ENCODE results near the gene ADD1. TPM values are rescaled to one million over a fixed set of nuclear protein-coding genes. Genes with fewer than 3 reads are reported as not detected.

The ADD1 gene
- total RNA-seq, 4 donors from 2014 or later = 144 to 273 (median 203) TPM

DNA sequence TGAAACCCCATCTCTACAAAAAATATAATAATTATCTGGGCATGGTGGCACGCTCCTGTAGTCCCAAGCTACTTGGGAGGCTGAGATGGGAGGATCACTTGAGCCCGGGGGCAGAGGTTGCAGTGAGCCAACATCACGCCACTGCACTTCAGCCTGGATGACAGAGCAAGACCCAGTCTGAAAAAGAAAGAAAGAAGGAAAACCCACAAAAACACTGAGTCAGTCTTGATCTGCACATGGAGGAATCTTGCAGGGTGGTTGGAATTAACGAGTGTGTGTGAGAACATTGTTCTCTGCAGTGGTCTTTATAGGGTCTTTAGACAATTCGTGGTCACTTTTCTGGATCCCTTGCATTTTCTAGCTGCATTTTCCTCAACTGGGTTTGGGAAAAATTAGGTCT, 23.2 kb downstream of the ADD1 start:
- TF ChIP-seq, protein P1, sequence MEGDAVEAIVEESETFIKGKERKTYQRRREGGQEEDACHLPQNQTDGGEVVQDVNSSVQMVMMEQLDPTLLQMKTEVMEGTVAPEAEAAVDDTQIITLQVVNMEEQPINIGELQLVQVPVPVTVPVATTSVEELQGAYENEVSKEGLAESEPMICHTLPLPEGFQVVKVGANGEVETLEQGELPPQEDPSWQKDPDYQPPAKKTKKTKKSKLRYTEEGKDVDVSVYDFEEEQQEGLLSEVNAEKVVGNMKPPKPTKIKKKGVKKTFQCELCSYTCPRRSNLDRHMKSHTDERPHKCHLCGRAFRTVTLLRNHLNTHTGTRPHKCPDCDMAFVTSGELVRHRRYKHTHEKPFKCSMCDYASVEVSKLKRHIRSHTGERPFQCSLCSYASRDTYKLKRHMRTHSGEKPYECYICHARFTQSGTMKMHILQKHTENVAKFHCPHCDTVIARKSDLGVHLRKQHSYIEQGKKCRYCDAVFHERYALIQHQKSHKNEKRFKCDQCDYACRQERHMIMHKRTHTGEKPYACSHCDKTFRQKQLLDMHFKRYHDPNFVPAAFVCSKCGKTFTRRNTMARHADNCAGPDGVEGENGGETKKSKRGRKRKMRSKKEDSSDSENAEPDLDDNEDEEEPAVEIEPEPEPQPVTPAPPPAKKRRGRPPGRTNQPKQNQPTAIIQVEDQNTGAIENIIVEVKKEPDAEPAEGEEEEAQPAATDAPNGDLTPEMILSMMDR (IDR thresholded peaks at IDR 0.05; ENCODE audit: low read depth) = no peak

DNA sequence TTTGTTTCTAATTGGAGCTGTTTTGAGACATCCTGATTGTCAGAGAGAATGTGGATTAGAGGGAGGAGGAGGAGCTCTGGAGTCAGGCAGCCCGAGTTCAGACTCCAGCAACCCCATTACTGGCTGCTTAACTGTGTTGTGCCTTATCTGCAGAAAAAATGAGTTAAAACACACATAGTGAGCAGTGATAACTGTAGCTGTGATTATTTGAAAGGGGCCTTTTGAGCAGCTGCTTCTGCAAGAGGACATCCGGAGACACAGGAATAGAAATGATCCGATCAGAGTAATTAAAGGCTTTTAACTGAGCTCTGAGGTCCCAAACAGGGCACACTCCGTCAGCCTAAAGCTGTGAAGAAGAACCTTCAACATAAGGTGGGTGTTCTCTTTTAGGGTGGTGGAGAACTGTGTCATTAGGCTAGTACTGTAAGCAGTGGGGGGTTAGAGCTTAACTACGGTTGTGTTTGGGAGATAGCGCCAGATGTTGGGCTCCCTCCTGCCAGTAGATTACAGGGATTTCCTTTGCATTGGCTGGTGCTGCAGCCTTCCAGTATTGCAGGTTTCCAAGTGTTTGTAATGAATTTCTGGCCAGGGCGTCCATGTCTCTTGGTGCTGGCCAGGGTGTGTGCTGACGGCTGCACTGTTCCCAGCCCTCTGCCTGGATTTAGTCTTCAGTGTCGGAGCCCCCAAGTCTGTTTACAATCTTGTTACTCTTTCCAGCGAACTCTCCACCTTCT, 24.3 kb downstream of the ADD1 start:
- TF ChIP-seq, protein P1 (IDR thresholded peaks at IDR 0.05; ENCODE audit: low read depth) = no peak

- TF ChIP-seq, protein P1 (IDR thresholded peaks at IDR 0.05; ENCODE audit: low read depth) = no peak
These were observed 25.3 kb downstream of the ADD1 start for GRCh38 chr4:2868877-2869487.

- TF ChIP-seq, protein P1 (IDR thresholded peaks at IDR 0.05; ENCODE audit: low read depth) = no peak
These were observed 26.0 kb downstream of the ADD1 start for GRCh38 chr4:2869659-2870058.

- TF ChIP-seq, protein P1 (IDR thresholded peaks at IDR 0.05; ENCODE audit: low read depth) = no peak
These were observed 26.4 kb downstream of the ADD1 start for GRCh38 chr4:2870082-2870481.

GRCh38 chr4:2871466-2871865, 27.8 kb downstream of the ADD1 start:
- TF ChIP-seq, protein P1 (IDR thresholded peaks at IDR 0.05; ENCODE audit: low read depth) = no peak

DNA sequence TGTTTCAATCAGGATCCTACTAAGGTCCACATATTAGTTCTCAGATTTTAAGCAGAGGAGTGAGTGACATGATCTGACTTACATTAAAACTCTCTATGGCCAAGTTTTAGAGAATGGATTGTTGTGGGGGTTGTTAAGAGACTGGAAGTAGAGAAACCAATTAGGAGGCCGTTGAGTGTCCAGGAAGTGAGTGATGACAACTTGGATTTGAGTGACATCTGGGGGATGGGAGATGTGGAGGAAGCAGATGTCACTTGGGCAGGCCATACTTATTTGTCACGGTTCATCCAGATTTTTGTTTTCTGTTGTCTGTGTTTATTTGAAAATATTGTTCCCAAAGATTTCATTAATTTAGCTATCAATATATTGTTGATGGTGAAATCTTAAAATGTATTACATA, 28.3 kb downstream of the ADD1 start:
- TF ChIP-seq, protein P1 (IDR thresholded peaks at IDR 0.05; ENCODE audit: low read depth) = no peak
